ENCODE measurements around the gene SCML2.

DNA sequence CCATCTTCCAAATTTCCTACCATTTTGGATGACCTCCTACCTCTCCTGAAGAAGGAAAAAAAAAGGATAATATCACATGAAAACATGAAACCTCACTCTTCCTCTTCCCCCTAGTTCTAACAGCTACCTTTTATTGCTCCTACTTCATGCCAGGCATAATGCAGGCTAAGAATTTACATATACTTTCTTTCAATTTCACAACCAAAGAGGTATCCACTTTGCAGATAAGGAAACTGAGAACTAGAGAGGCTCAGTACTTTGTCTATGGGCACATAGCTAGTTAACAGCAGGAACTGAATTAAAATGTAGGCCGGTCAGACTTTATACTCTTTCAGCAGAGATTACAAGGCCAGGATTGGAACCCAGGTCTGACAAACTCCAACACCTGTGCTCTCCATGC lies 99.4 kb downstream of the SCML2 start:
- no peak for TF ChIP-seq POLR2A (IDR thresholded peaks at IDR 0.05)
- TF ChIP-seq, protein P1, sequence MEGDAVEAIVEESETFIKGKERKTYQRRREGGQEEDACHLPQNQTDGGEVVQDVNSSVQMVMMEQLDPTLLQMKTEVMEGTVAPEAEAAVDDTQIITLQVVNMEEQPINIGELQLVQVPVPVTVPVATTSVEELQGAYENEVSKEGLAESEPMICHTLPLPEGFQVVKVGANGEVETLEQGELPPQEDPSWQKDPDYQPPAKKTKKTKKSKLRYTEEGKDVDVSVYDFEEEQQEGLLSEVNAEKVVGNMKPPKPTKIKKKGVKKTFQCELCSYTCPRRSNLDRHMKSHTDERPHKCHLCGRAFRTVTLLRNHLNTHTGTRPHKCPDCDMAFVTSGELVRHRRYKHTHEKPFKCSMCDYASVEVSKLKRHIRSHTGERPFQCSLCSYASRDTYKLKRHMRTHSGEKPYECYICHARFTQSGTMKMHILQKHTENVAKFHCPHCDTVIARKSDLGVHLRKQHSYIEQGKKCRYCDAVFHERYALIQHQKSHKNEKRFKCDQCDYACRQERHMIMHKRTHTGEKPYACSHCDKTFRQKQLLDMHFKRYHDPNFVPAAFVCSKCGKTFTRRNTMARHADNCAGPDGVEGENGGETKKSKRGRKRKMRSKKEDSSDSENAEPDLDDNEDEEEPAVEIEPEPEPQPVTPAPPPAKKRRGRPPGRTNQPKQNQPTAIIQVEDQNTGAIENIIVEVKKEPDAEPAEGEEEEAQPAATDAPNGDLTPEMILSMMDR (IDR thresholded peaks at IDR 0.05) = no peak
